ENCODE data around the gene AP3D1. TPM values are rescaled to one million over a fixed set of nuclear protein-coding genes. Genes with fewer than 3 reads are reported as not detected.
A peak's percentile ranks its signal among the peaks of the same experiment; 100 is the strongest.

AP3D1 gene
- total and polyA plus RNA-seq, 2 donors = 32.5 to 80.1 TPM

DNA sequence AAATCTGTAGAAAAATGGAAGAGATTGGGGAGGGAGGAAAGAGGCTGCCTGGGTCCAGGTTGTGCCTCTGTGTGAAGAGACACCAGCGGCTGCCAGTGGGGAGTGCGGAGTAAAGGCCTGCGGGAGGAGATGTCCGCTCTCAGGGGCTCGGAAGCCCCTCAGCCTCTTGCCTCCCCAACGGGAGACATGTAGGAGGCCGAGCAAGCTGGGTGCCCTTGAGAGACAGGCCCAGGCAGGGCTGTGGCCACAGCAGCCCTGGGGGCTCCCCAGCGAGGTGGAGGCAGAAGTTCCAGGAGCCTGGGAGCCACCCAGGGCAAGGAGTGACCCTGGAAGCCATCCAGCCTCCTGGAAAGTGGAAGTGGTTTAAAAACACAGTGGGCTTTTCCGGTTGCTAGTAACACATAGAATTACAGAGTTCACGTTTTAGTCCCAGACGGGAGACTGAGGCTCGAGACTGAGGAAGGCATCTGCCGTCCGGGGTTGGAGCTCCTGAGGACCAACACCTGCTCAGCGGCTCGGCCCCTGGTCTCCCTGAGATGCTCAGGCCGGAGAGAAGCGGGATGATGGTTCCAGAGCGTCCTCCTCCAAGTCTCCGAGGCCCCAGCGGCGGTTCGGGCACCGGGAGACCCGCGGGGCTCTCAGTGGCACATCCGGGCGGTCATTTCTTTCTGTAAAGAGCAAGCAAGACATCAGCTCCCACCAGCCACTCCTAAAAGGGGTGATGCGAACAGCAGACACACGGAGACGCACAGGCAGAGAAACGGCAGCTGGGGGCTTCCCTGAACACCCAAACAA, 78.4 kb downstream of the AP3D1 start:
- no peak overlapping the region for H3K27ac ChIP-seq (ENCODE audit: low read depth in 1 of 2, low read length in 1 of 2)
- 96% methylated on average over 32 of the region's 32 CpGs for whole genome bisulfite sequencing
- peaks cover 60 to 64% of the 10 kb centered on the region in 2 donors for H3K36me3 ChIP-seq (ENCODE audit: control insufficient read depth in 2 of 2, insufficient read depth in 2 of 2, low read length in 1 of 2)
- H3K9me3 ChIP-seq (ENCODE audit: control insufficient read depth in 2 of 2, insufficient read depth in 1 of 2, low read length in 1 of 2) = peaks cover 0 to 3% of the 10 kb centered on the region in 2 donors
- H3K27me3 ChIP-seq (ENCODE audit: control insufficient read depth in 2 of 2, insufficient read depth in 1 of 2, low read length in 1 of 2) = no peaks in the 10 kb centered on the region
- DNase-seq (ENCODE audit: low read depth in 6 of 9, low spot score in 9 of 9) = no peak
- no peak overlapping the region for H3K4me3 ChIP-seq (ENCODE audit: low read length in 2 of 2)
- H3K4me1 ChIP-seq (ENCODE audit: control insufficient read depth in 2 of 2, insufficient read depth in 2 of 2, low read length in 2 of 2) = peaks cover 6 to 7% of the 10 kb centered on the region in 2 donors

DNA sequence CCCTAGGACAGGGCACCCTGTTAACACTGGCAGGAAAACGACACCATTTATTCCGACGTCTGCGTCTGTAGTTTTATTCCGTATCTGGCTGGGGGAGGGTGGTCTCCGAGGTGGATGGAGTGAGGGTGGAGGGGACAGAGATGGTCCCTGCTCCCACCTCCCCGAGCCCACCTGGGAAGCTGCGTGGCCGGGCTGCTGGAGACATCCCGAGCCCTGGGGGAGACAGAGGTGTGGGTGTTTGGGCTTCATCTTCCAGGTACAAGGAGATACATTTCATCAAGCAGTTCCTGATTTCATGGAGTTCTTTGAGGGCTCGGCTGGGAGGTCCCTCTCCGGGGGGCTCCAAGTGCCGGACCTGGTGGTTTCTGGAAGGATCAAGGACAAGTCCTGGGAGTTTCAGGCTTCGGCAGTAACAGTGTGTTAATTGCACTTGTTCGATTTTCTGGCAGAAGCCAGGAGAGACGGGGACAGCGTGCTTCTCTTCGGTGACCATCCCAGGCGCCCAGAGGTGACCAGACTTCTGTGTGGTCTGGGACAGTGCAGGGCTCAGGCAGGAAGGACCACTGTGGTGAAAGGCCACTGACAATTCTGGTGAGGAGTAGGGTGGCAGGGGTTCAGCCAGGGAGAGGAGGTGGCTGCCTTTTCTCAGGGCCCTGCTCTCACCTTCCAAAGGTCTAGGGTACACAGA, 80.2 kb downstream of the AP3D1 start:
- peaks cover 42 to 47% of the 10 kb centered on the region in 2 donors for H3K36me3 ChIP-seq (ENCODE audit: control insufficient read depth in 2 of 2, insufficient read depth in 2 of 2, low read length in 1 of 2)
- H3K27ac ChIP-seq (ENCODE audit: low read depth in 1 of 2, low read length in 1 of 2) = no peak overlapping the region
- H3K4me1 ChIP-seq (ENCODE audit: control insufficient read depth in 2 of 2, insufficient read depth in 2 of 2, low read length in 2 of 2) = peaks cover 6 to 7% of the 10 kb centered on the region in 2 donors
- DNase-seq (ENCODE audit: low read depth in 6 of 9, low spot score in 9 of 9) = no peak
- WGBS = 97% methylated on average over 19 of the region's 19 CpGs
- no peak overlapping the region for H3K4me3 ChIP-seq (ENCODE audit: low read length in 2 of 2)
- peaks cover 0 to 3% of the 10 kb centered on the region in 2 donors for H3K9me3 ChIP-seq (ENCODE audit: control insufficient read depth in 2 of 2, insufficient read depth in 1 of 2, low read length in 1 of 2)
- no peaks in the 10 kb centered on the region for H3K27me3 ChIP-seq (ENCODE audit: control insufficient read depth in 2 of 2, insufficient read depth in 1 of 2, low read length in 1 of 2)

DNA sequence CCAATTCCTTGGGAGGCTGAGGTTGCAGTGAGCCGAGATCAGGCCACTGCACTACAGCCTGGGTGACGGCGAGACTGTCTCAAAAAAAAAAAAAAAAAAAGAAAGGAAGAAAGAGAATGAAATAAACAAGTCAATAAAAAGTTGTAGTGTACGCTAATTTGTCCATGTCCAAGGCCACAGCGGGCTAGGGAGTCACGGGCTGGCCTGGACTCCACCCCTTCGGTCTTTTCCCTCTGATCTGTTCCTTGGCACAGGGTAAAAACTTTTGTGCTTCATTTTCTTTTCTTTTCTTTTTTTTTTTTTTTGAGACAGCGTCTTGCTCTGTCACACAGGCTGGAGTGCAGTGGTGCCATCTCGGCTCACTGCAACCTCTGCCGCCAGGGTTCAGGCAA, 80.9 kb downstream of the AP3D1 start:
- H3K27ac ChIP-seq (ENCODE audit: low read depth in 1 of 2, low read length in 1 of 2) = peak overlapping the region in 1 of 2 donors; percentile 18
- peaks cover 0 to 3% of the 10 kb centered on the region in 2 donors for H3K9me3 ChIP-seq (ENCODE audit: control insufficient read depth in 2 of 2, insufficient read depth in 1 of 2, low read length in 1 of 2)
- H3K36me3 ChIP-seq (ENCODE audit: control insufficient read depth in 2 of 2, insufficient read depth in 2 of 2, low read length in 1 of 2) = peaks cover 35 to 40% of the 10 kb centered on the region in 2 donors
- no peak overlapping the region for H3K4me3 ChIP-seq (ENCODE audit: low read length in 2 of 2)
- no peaks in the 10 kb centered on the region for H3K27me3 ChIP-seq (ENCODE audit: control insufficient read depth in 2 of 2, insufficient read depth in 1 of 2, low read length in 1 of 2)
- DNase-seq (ENCODE audit: low read depth in 6 of 9, low spot score in 9 of 9) = no peak
- H3K4me1 ChIP-seq (ENCODE audit: control insufficient read depth in 2 of 2, insufficient read depth in 2 of 2, low read length in 2 of 2) = peaks cover 6 to 7% of the 10 kb centered on the region in 2 donors
- WGBS = 98% methylated on average over 10 of the region's 10 CpGs

DNA sequence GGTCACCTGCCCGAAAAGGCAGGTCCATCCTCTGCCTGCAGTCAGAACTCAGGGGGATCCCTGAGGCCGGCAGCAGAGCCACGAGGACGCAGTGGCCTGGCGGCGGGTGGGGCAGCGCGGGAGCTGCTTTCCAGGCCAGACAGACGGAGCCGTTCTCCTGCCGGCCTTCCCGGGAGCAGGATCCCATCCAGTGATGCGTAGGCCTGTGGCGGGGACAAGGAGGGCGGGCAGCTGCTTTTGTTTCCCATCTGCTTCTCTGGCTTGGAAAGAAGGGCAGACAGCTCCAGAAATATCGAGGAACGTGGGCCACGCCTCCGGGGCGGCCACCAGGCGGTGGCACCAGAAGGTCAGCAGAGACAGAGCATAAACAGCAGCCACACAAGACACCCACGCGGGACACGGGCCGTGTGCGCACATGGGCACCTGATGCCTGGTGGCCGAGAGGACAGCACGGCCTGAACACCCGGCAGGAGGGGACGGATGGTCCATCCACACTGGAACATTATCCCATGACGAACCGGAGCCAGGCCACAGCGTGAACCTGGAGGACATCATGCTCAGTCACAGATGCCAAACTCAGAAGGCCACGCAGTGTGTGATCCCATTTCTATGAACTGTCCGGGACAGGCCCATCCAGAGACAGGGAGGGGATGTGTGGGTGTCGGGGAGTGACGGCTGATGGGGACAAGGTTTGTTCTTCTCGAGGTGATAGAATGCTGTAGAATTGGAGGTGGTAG, 86.4 kb downstream of the AP3D1 start:
- 96% methylated on average over 38 of the region's 38 CpGs for WGBS
- no peak overlapping the region for H3K27ac ChIP-seq (ENCODE audit: low read depth in 1 of 2, low read length in 1 of 2)
- no peaks in the 10 kb centered on the region for H3K9me3 ChIP-seq (ENCODE audit: control insufficient read depth in 2 of 2, insufficient read depth in 1 of 2, low read length in 1 of 2)
- H3K4me3 ChIP-seq (ENCODE audit: low read length in 2 of 2) = no peak overlapping the region
- DNase-seq (ENCODE audit: low read depth in 6 of 9, low spot score in 9 of 9) = no peak
- H3K27me3 ChIP-seq (ENCODE audit: control insufficient read depth in 2 of 2, insufficient read depth in 1 of 2, low read length in 1 of 2) = no peaks in the 10 kb centered on the region
- peaks cover 21 to 30% of the 10 kb centered on the region in 2 donors for H3K4me1 ChIP-seq (ENCODE audit: control insufficient read depth in 2 of 2, insufficient read depth in 2 of 2, low read length in 2 of 2)
- no peaks in the 10 kb centered on the region for H3K36me3 ChIP-seq (ENCODE audit: control insufficient read depth in 2 of 2, insufficient read depth in 2 of 2, low read length in 1 of 2)

DNA sequence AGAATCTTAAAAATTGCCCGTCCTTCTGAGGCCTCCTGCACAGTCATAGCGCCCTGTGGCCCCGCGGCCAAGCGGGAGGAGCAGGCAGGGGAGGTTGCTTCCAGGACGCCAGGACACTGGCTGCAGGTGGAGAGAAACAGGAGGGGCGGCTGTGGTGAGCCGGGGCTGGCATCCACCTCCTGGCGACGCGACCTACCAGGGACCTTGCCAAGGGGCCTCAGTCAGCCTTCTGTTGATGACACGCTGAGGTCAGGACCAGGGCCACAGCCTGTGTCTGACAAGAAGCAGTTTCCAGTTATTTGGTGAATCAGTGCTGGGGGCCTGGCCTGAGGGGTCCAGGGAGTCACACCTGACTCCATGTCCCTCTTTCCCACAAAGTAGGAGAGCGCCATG, 87.0 kb downstream of the AP3D1 start:
- Histone ChIP-seq H3K4me1 (ENCODE audit: control insufficient read depth in 2 of 2, insufficient read depth in 2 of 2, low read length in 2 of 2) (peaks cover 17 to 30% of the 10 kb centered on the region in 2 donors), H3K4me3 (ENCODE audit: low read length in 2 of 2) (no peak overlapping the region), H3K36me3 (ENCODE audit: control insufficient read depth in 2 of 2, insufficient read depth in 2 of 2, low read length in 1 of 2) (no peaks in the 10 kb centered on the region), H3K9me3 (ENCODE audit: control insufficient read depth in 2 of 2, insufficient read depth in 1 of 2, low read length in 1 of 2) (no peaks in the 10 kb centered on the region), H3K27me3 (ENCODE audit: control insufficient read depth in 2 of 2, insufficient read depth in 1 of 2, low read length in 1 of 2) (no peaks in the 10 kb centered on the region), H3K27ac (ENCODE audit: low read depth in 1 of 2, low read length in 1 of 2) (no peak overlapping the region)
- DNase-seq (ENCODE audit: low read depth in 6 of 9, low spot score in 9 of 9) = no peak
- 91% methylated on average over 13 of the region's 13 CpGs for WGBS

DNA sequence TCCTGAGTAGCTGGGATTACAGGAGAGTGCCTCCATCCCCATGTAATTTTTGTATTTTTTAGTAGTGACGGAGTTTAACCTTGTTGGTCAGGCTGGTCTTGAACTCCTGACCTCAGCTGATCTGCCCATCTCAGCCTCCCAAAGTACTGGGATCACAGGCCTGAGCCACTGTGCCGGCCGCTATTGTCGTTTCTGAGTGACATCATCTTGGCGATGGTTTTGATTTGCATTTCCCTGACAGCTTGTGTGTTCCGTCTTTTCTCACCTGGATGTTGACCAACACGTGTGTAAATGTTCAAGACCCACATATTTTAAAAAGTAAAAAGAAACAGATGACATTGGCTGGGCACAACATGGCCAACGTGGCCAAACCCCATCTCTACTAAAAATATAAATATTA, 87.5 kb downstream of the AP3D1 start:
- no peak for DNase-seq (ENCODE audit: low read depth in 6 of 9, low spot score in 9 of 9)
- H3K4me1 ChIP-seq (ENCODE audit: control insufficient read depth in 2 of 2, insufficient read depth in 2 of 2, low read length in 2 of 2) = peaks cover 15 to 35% of the 10 kb centered on the region in 2 donors
- no peaks in the 10 kb centered on the region for H3K9me3 ChIP-seq (ENCODE audit: control insufficient read depth in 2 of 2, insufficient read depth in 1 of 2, low read length in 1 of 2)
- no peak overlapping the region for H3K4me3 ChIP-seq (ENCODE audit: low read length in 2 of 2)
- no peaks in the 10 kb centered on the region for H3K36me3 ChIP-seq (ENCODE audit: control insufficient read depth in 2 of 2, insufficient read depth in 2 of 2, low read length in 1 of 2)
- WGBS = 97% methylated on average over 8 of the region's 8 CpGs
- no peaks in the 10 kb centered on the region for H3K27me3 ChIP-seq (ENCODE audit: control insufficient read depth in 2 of 2, insufficient read depth in 1 of 2, low read length in 1 of 2)
- H3K27ac ChIP-seq (ENCODE audit: low read depth in 1 of 2, low read length in 1 of 2) = no peak overlapping the region

DNA sequence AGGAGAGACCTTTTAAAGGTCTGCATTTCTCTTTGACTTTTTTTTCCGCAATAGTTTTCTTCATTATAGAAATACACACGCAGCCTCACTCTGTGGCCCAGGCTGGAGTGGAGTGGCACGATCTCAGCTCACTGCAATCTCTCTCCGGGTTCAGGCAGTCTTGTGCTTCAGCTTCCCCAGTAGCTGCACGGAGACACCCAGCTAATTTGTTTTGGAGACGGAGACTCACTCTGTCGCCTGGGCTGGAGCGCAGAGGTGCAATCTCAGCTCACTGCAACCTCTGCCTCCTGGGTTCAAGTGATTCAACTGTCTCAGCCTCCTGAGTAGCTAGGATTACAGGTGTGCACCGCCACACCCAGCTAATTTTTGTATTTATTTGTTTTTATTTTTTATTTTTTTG, 88.6 kb downstream of the AP3D1 start:
- no peak for DNase-seq (ENCODE audit: low read depth in 6 of 9, low spot score in 9 of 9)
- WGBS = 96% methylated on average over 9 of the region's 9 CpGs
- Histone ChIP-seq H3K27me3 (ENCODE audit: control insufficient read depth in 2 of 2, insufficient read depth in 1 of 2, low read length in 1 of 2) (no peaks in the 10 kb centered on the region), H3K4me3 (ENCODE audit: low read length in 2 of 2) (no peak overlapping the region), H3K36me3 (ENCODE audit: control insufficient read depth in 2 of 2, insufficient read depth in 2 of 2, low read length in 1 of 2) (no peaks in the 10 kb centered on the region), H3K9me3 (ENCODE audit: control insufficient read depth in 2 of 2, insufficient read depth in 1 of 2, low read length in 1 of 2) (no peaks in the 10 kb centered on the region), H3K4me1 (ENCODE audit: control insufficient read depth in 2 of 2, insufficient read depth in 2 of 2, low read length in 2 of 2) (peaks cover 15 to 46% of the 10 kb centered on the region in 2 donors), H3K27ac (ENCODE audit: low read depth in 1 of 2, low read length in 1 of 2) (no peak overlapping the region)

DNA sequence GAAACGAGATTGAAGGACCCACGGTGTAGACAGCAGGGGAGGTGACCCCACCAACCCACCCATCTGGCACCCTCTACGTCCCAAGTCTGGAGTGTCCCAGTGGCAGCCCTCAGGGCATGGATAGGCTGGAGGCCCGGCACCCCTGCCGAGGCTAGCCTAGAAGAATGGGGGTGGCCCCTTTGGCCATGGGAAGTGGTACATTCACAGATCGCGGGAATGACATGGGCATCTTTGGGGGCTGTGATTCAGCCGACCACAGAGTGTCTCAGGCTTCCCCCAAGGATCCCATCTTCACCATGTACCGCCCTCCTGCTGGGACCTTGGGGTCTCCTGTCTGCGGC, 89.0 kb downstream of the AP3D1 start:
- H3K36me3 ChIP-seq (ENCODE audit: control insufficient read depth in 2 of 2, insufficient read depth in 2 of 2, low read length in 1 of 2) = no peaks in the 10 kb centered on the region
- no peaks in the 10 kb centered on the region for H3K27me3 ChIP-seq (ENCODE audit: control insufficient read depth in 2 of 2, insufficient read depth in 1 of 2, low read length in 1 of 2)
- 79% methylated on average over 10 of the region's 10 CpGs for WGBS
- peak overlapping the region; percentile 83 to 93 for H3K27ac ChIP-seq (ENCODE audit: low read depth in 1 of 2, low read length in 1 of 2)
- no peaks in the 10 kb centered on the region for H3K9me3 ChIP-seq (ENCODE audit: control insufficient read depth in 2 of 2, insufficient read depth in 1 of 2, low read length in 1 of 2)
- peak overlapping the region; percentile 59 to 85 for H3K4me3 ChIP-seq (ENCODE audit: low read length in 2 of 2)
- H3K4me1 ChIP-seq (ENCODE audit: control insufficient read depth in 2 of 2, insufficient read depth in 2 of 2, low read length in 2 of 2) = peaks cover 15 to 50% of the 10 kb centered on the region in 2 donors
- DNase-seq (ENCODE audit: low read depth in 6 of 9, low spot score in 9 of 9) = no peak
